Keratinocyte (primary cell): ENCODE data around the gene ZCWPW2. TPM values are rescaled to one million over a fixed set of nuclear protein-coding genes. Genes with fewer than 3 reads are reported as not detected.

Source experiments
- DNase-seq: peaks from one replicate; pipeline ENCODE4 v3.0.0-alpha.2; 2011; ENCODE audit warnings: low read depth, missing footprints, low spot score
- FAIRE-seq: peaks from 2 replicates; lab custom pipeline; 2011; peaks lifted over from hg19 to GRCh38; lab: Jason Lieb, UNC
- H2AFZ ChIP-seq: 2 replicates; pipeline ENCODE4 v1.6.0; 2012; ENCODE audit warnings: low read length, control low read depth, inconsistent platforms; ENCODE audit not compliant: control insufficient read depth
- H3K27ac ChIP-seq: 2 replicates; pipeline ENCODE4 v1.5.1; 2011; ENCODE audit warnings: low read length; ENCODE audit not compliant: control insufficient read depth, insufficient read depth
- H3K27me3 ChIP-seq: 3 replicates; pipeline ENCODE4 v1.6.0; 2011; ENCODE audit warnings: low read length; ENCODE audit not compliant: control insufficient read depth, insufficient read depth; ENCODE audit errors: extremely low read depth
- H3K36me3 ChIP-seq, 2 experiments: 2 replicates in 1 of 2; 3 replicates in 1 of 2; pipeline ENCODE4 v1.5.1; 2011; ENCODE audit warnings: low read length in 2 of 2, mild to moderate bottlenecking in 1 of 2; ENCODE audit not compliant: control insufficient read depth in 2 of 2, insufficient read depth in 2 of 2; ENCODE audit errors: extremely low read depth in 1 of 2
- H3K4me1 ChIP-seq: 3 replicates; pipeline ENCODE4 v1.5.1; 2011; ENCODE audit warnings: low read length; ENCODE audit not compliant: control insufficient read depth, insufficient read depth; ENCODE audit errors: extremely low read depth
- H3K4me2 ChIP-seq: 3 replicates; pipeline ENCODE4 v1.6.0; 2011; ENCODE audit warnings: low read depth, low read length; ENCODE audit not compliant: control insufficient read depth, insufficient read depth; ENCODE audit errors: extremely low read depth
- H3K4me3 ChIP-seq, 3 experiments: fragments of 200-600 bp in 1 of 3; sonication (generic) in 1 of 3; 2 replicates in 2 of 3; 3 replicates in 1 of 3; pipeline ENCODE4 v1.5.1; 2011 to 2016; ENCODE audit warnings: low read length in 3 of 3, mild to moderate bottlenecking in 3 of 3, control low read depth in 2 of 3, inconsistent platforms in 1 of 3, low read depth in 1 of 3, mixed read lengths in 1 of 3, mixed run types in 1 of 3, moderate library complexity in 1 of 3; ENCODE audit not compliant: control insufficient read depth in 2 of 3, insufficient read depth in 2 of 3; ENCODE audit errors: extremely low read depth in 1 of 3
- H3K79me2 ChIP-seq: 2 replicates; pipeline ENCODE4 v1.6.0; 2012; ENCODE audit warnings: low read length; ENCODE audit not compliant: control insufficient read depth, insufficient read depth
- H3K9ac ChIP-seq: 3 replicates; pipeline ENCODE4 v1.6.0; 2011; ENCODE audit warnings: low read length; ENCODE audit not compliant: control insufficient read depth, insufficient read depth; ENCODE audit errors: extremely low read depth
- H3K9me1 ChIP-seq: 3 replicates; pipeline ENCODE4 v1.6.0; 2011; ENCODE audit warnings: low read length; ENCODE audit not compliant: control insufficient read depth, insufficient read depth; ENCODE audit errors: extremely low read depth
- H3K9me3 ChIP-seq: 2 replicates; pipeline ENCODE4 v1.5.1; 2012; ENCODE audit warnings: low read depth, low read length; ENCODE audit not compliant: control insufficient read depth
- H4K20me1 ChIP-seq: 3 replicates; pipeline ENCODE4 v1.6.0; 2011; ENCODE audit warnings: low read length; ENCODE audit not compliant: control insufficient read depth, insufficient read depth; ENCODE audit errors: extremely low read depth
- CTCF ChIP-seq, 3 experiments: IDR thresholded peaks in 1 of 3; conservative IDR thresholded peaks in 1 of 3; optimal IDR thresholded peaks in 1 of 3; 2 replicates in 2 of 3; 3 replicates in 1 of 3; pipeline versions ENCODE3 to v1.5.1; 2011; ENCODE audit warnings: low read length in 3 of 3, mild to moderate bottlenecking in 3 of 3, moderate library complexity in 2 of 3, control low read depth in 1 of 3, inconsistent platforms in 1 of 3; ENCODE audit not compliant: insufficient read depth in 2 of 3; ENCODE audit errors: extremely low read depth in 1 of 3
- EZH2 ChIP-seq: IDR thresholded peaks from one replicate; pipeline ENCODE4 v1.6.1; 2012; ENCODE audit warnings: inconsistent platforms, mild to moderate bottlenecking, low read length, moderate library complexity
- dilution Hi-C: fragments of 300-500 bp; cut with MboI; formaldehyde crosslinking; loops from one replicate; pipeline ENCODE4 v1.7.0; 2020; ENCODE audit warnings: low sequenced_read_pairs; ENCODE audit not compliant: extremely low pct_ligation_motif_present
- polyA plus RNA-seq, 5 experiments: library from polyadenylated mRNA; depleted of rRNA in 3 of 5; stranded (reverse) in 3 of 5; stranded (forward) in 1 of 5; unstranded in 1 of 5; fragments of >200 nt; gene quantifications; 1 replicate in 1 of 5; 2 replicates in 3 of 5; 3 replicates in 1 of 5; pipeline versions ENCODE4 v1.2.1 to v1.2.3, GENCODE V29; 2011 to 2012; ENCODE audit warnings: missing spikeins in 2 of 5, low read depth in 1 of 5, low replicate concordance in 1 of 5

The ZCWPW2 gene
- polyA plus RNA-seq, 1 donor (not counting 4 experiments of a cell fraction or from before 2014, with no cell fraction given): 0.58 TPM

GRCh38 chr3:28388978-28389377 lies 40.5 kb downstream of the ZCWPW2 start:
- Histone ChIP-seq H3K9me3 (no peaks in the 10 kb centered on the region), H4K20me1 (no peaks in the 10 kb centered on the region), H3K4me3 (no peak overlapping the region), H3K9ac (no peak overlapping the region), H3K4me2 (no peak overlapping the region), H3K27ac (no peak overlapping the region), H2AFZ (no peak overlapping the region), H3K36me3 (no peaks in the 10 kb centered on the region), H3K4me1 (no peaks in the 10 kb centered on the region), H3K79me2 (no peaks in the 10 kb centered on the region), H3K27me3 (no peaks in the 10 kb centered on the region), H3K9me1 (no peaks in the 10 kb centered on the region)
- FAIRE-seq (no peak), DNase-seq (no peak)
- dilution Hi-C loops: no loop called here
- TF ChIP-seq EZH2 (no peak), CTCF (optimal IDR thresholded peaks at IDR 0.05 in 1 of 3, IDR thresholded peaks at IDR 0.05 in 1 of 3, conservative IDR thresholded peaks at IDR 0.05 in 1 of 3; ENCODE audit: extremely low read depth in 1 of 3, insufficient read depth in 2 of 3, low read length in 3 of 3) (no peak)

- DNase-seq (no peak), FAIRE-seq (no peak)
- no peaks in the 10 kb centered on the region for H3K36me3 ChIP-seq
- H3K9me1 ChIP-seq: no peaks in the 10 kb centered on the region
- no peaks in the 10 kb centered on the region for H3K27me3 ChIP-seq
- TF ChIP-seq EZH2: no peak
- H3K9ac ChIP-seq: no peak overlapping the region
- dilution Hi-C loops: no loop called here
- no peak overlapping the region for H2AFZ ChIP-seq
- no peaks in the 10 kb centered on the region for H3K79me2 ChIP-seq
- no peak overlapping the region for H3K27ac ChIP-seq
- H3K4me1 ChIP-seq: no peaks in the 10 kb centered on the region
- H3K9me3 ChIP-seq: no peaks in the 10 kb centered on the region
- H3K4me3 ChIP-seq: no peak overlapping the region
- no peak overlapping the region for H3K4me2 ChIP-seq
- no peaks in the 10 kb centered on the region for H4K20me1 ChIP-seq
Observed at GRCh38 chr3:28399206-28399605, 50.7 kb downstream of the ZCWPW2 start.

- Histone ChIP-seq H3K4me2 (no peak overlapping the region), H3K4me1 (no peaks in the 10 kb centered on the region), H4K20me1 (no peaks in the 10 kb centered on the region), H3K9me1 (no peaks in the 10 kb centered on the region), H3K27me3 (no peaks in the 10 kb centered on the region), H3K27ac (no peak overlapping the region), H2AFZ (no peak overlapping the region), H3K4me3 (no peak overlapping the region), H3K36me3 (no peaks in the 10 kb centered on the region), H3K79me2 (no peaks in the 10 kb centered on the region), H3K9me3 (no peaks in the 10 kb centered on the region), H3K9ac (no peak overlapping the region)
- DNase-seq: no peak
- TF ChIP-seq EZH2 (no peak), CTCF (optimal IDR thresholded peaks at IDR 0.05 in 1 of 3, IDR thresholded peaks at IDR 0.05 in 1 of 3, conservative IDR thresholded peaks at IDR 0.05 in 1 of 3; ENCODE audit: extremely low read depth in 1 of 3, insufficient read depth in 2 of 3, low read length in 3 of 3) (no peak)
- dilution Hi-C loops: no loop called here
- FAIRE-seq: no peak
Observed at GRCh38 chr3:28406241-28406640, 57.7 kb downstream of the ZCWPW2 start.
